Neuronal stem cell (in vitro differentiated cells): ENCODE results near the gene TMEM132D.

Source experiments
- DNase-seq: peaks from one replicate; pipeline ENCODE4 v3.0.0-alpha.2; 2013; ENCODE audit warnings: low spot score
- H2AFZ ChIP-seq: one replicate; pipeline ENCODE4 v1.6.1; 2013; ENCODE audit warnings: mild to moderate bottlenecking, low read length, inconsistent platforms
- H2AK5ac ChIP-seq: 2 replicates; pipeline ENCODE4 v1.6.1; 2013; ENCODE audit warnings: low read depth, mild to moderate bottlenecking, inconsistent platforms, low read length, moderate library complexity, mixed read lengths
- H2BK120ac ChIP-seq: 2 replicates; pipeline ENCODE4 v1.6.1; 2013; ENCODE audit warnings: low read depth, mild to moderate bottlenecking, inconsistent platforms, low read length, moderate library complexity, mixed read lengths
- H2BK12ac ChIP-seq: one replicate; pipeline ENCODE4 v1.6.1; 2013; ENCODE audit warnings: low read length, inconsistent platforms
- H2BK15ac ChIP-seq: 2 replicates; pipeline ENCODE4 v1.6.1; 2013; ENCODE audit warnings: mild to moderate bottlenecking, low read length, inconsistent platforms, mixed read lengths
- H2BK5ac ChIP-seq: one replicate; pipeline ENCODE4 v1.6.1; 2013; ENCODE audit warnings: inconsistent platforms, mild to moderate bottlenecking, low read length, moderate library complexity
- H3K14ac ChIP-seq: one replicate; pipeline ENCODE4 v1.6.1; 2013; ENCODE audit warnings: low read length, inconsistent platforms
- H3K18ac ChIP-seq: 2 replicates; pipeline ENCODE4 v1.6.1; 2013; ENCODE audit warnings: low read length, inconsistent platforms
- H3K23ac ChIP-seq: 2 replicates; pipeline ENCODE4 v1.6.1; 2013; ENCODE audit warnings: low read depth, mild to moderate bottlenecking, mixed read lengths, low read length, inconsistent platforms; ENCODE audit not compliant: poor library complexity
- H3K27ac ChIP-seq: replicated peaks from 3 replicates; pipeline ENCODE4 v1.5.1; 2013; ENCODE audit warnings: low read length, inconsistent platforms
- H3K27me3 ChIP-seq, 3 experiments: 2 replicates each; pipeline ENCODE4 v1.6.1; 2013; ENCODE audit warnings: low read length in 3 of 3, mild to moderate bottlenecking in 2 of 3, inconsistent platforms in 1 of 3, low read depth in 1 of 3, mixed read lengths in 1 of 3, moderate library complexity in 1 of 3; ENCODE audit not compliant: control insufficient read depth in 3 of 3, insufficient read depth in 3 of 3
- H3K36me3 ChIP-seq, 2 donors: replicated peaks in 1 of 2; 2 replicates each; pipeline ENCODE4 v1.6.1; 2013; ENCODE audit warnings: low read length in 2 of 2; ENCODE audit not compliant: control insufficient read depth in 2 of 2, insufficient read depth in 2 of 2
- H3K4ac ChIP-seq: 2 replicates; pipeline ENCODE4 v1.6.1; 2013; ENCODE audit warnings: inconsistent platforms, mild to moderate bottlenecking, low read length, moderate library complexity
- H3K4me1 ChIP-seq, 2 donors: 1 replicate in 1 of 2; 2 replicates in 1 of 2; pipeline ENCODE4 v1.6.1; 2013; ENCODE audit warnings: low read length in 2 of 2, low read depth in 1 of 2; ENCODE audit not compliant: control insufficient read depth in 2 of 2, insufficient read depth in 1 of 2
- H3K4me2 ChIP-seq: one replicate; pipeline ENCODE4 v1.6.1; 2013; ENCODE audit warnings: mild to moderate bottlenecking, low read length, inconsistent platforms; ENCODE audit not compliant: insufficient read depth, poor library complexity, severe bottlenecking
- H3K4me3 ChIP-seq, 2 donors: 2 replicates each; pipeline ENCODE4 v1.5.1; 2013; ENCODE audit warnings: low read length in 2 of 2, mild to moderate bottlenecking in 2 of 2, inconsistent platforms in 1 of 2, moderate library complexity in 1 of 2
- H3K79me1 ChIP-seq: one replicate; pipeline ENCODE4 v1.6.1; 2013; ENCODE audit warnings: low read depth, mild to moderate bottlenecking, inconsistent platforms, low read length, moderate library complexity
- H3K9ac ChIP-seq: one replicate; pipeline ENCODE4 v1.6.1; 2013; ENCODE audit warnings: mild to moderate bottlenecking, low read depth, low read length, inconsistent platforms; ENCODE audit not compliant: poor library complexity
- H3K9me3 ChIP-seq, 2 donors: replicated peaks in 1 of 2; 2 replicates each; pipeline versions ENCODE3 to v1.6.1; 2013; ENCODE audit warnings: low read length in 2 of 2, mild to moderate bottlenecking in 2 of 2, inconsistent platforms in 1 of 2, low read depth in 1 of 2, mixed read lengths in 1 of 2, moderate library complexity in 1 of 2; ENCODE audit not compliant: control insufficient read depth in 2 of 2, insufficient read depth in 1 of 2
- H4K8ac ChIP-seq: one replicate; pipeline ENCODE4 v1.6.1; 2013; ENCODE audit warnings: low read depth, mild to moderate bottlenecking, inconsistent platforms, low read length, moderate library complexity
- H4K91ac ChIP-seq: one replicate; pipeline ENCODE4 v1.6.1; 2013; ENCODE audit warnings: low read length, low read depth, mild to moderate bottlenecking, inconsistent platforms; ENCODE audit not compliant: poor library complexity
- WGBS, 2 donors: extraction: QIAGEN DNeasy Blood & Tissue Kit; methylation state at CpG; one replicate each; pipeline ENCODE4 v1.1.7; 2013; ENCODE audit warnings: missing lambda C conversion rate in 2 of 2, mixed read lengths in 1 of 2; ENCODE audit not compliant: insufficient read length in 2 of 2, insufficient replicate concordance in 1 of 2; ENCODE audit errors: extremely low coverage in 2 of 2; 5-methylcytosine and 5-hydroxymethylcytosine counted together

The TMEM132D gene

DNA sequence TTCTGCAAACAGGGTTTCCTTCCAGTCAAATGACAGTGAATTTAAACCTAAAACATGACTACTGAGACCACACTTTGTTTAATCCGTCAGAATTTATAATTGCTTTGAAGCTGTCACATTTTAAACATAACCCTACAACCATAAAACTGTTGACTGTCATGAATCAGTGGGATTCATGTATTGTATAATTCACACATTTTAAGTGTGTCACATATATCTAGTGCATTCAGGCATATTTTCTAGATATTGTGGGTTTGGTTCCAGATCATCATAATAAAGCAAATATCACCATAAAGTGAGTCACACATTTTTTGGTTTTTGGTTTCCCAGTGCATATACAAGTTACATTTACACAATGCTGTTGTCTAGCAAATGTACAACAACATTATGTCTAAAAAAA, 304.4 kb downstream of the TMEM132D start:
- DNase-seq = no peak
- Histone ChIP-seq H3K9ac (no peak overlapping the region), H2BK5ac (no peak overlapping the region), H3K18ac (no peak overlapping the region), H3K23ac (no peak overlapping the region), H2BK120ac (no peak overlapping the region), H3K4me3 (no peak overlapping the region), H3K79me1 (no peaks in the 10 kb centered on the region), H2AFZ (no peak overlapping the region), H4K8ac (no peak overlapping the region), H3K4me2 (no peak overlapping the region), H3K4me1 (peaks cover 2 to 6% of the 10 kb centered on the region in 2 donors), H4K91ac (no peak overlapping the region), H3K14ac (no peak overlapping the region), H2AK5ac (no peak overlapping the region), H3K4ac (no peak overlapping the region), H3K27me3 (no peaks in the 10 kb centered on the region), H2BK12ac (no peak overlapping the region), H2BK15ac (no peak overlapping the region), H3K9me3 (peaks cover 2 to 14% of the 10 kb centered on the region in 2 donors), H3K36me3 (no peaks in the 10 kb centered on the region), H3K27ac (no peak overlapping the region)
- no CpG with 5 or more reads among the region's 1 CpG for WGBS, 2 donors

DNA sequence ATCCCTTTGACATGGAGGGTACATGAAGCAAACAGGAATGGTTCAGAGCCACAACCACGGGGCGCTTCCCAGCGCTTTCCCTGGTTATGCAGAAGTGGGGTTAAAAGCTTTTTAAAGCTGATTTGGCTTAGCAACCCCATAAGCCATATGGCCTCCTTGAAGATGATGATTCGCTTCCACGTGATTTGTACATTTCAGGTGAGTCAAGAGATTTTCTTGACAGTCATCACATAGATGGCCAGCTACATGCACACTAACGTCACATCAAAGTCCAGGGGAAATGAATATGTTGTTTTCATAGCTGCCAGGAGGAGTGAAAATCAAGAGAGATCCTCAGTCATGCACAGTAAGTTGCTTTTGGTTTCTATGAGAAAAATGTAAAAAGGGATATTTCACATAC, 309.7 kb downstream of the TMEM132D start:
- no peak overlapping the region for H3K4ac ChIP-seq
- no peak overlapping the region for H3K14ac ChIP-seq
- H3K18ac ChIP-seq = no peak overlapping the region
- WGBS, 2 donors = no CpG with 5 or more reads among the region's 6 CpGs
- H2BK5ac ChIP-seq = no peak overlapping the region
- H2AK5ac ChIP-seq = no peak overlapping the region
- no peak overlapping the region for H2BK120ac ChIP-seq
- H3K27me3 ChIP-seq = no peaks in the 10 kb centered on the region
- no peak overlapping the region for H3K9ac ChIP-seq
- no peak overlapping the region for H2BK12ac ChIP-seq
- no peaks in the 10 kb centered on the region for H3K36me3 ChIP-seq
- H4K91ac ChIP-seq = no peak overlapping the region
- no peak overlapping the region for H2AFZ ChIP-seq
- H3K23ac ChIP-seq = no peak overlapping the region
- H3K79me1 ChIP-seq = no peaks in the 10 kb centered on the region
- H3K27ac ChIP-seq = no peak overlapping the region
- no peak for DNase-seq
- H3K9me3 ChIP-seq = no peaks in the 10 kb centered on the region
- H4K8ac ChIP-seq = no peak overlapping the region
- no peak overlapping the region for H3K4me2 ChIP-seq
- H3K4me1 ChIP-seq = peaks cover 0 to 6% of the 10 kb centered on the region in 2 donors
- H3K4me3 ChIP-seq = no peak overlapping the region
- H2BK15ac ChIP-seq = no peak overlapping the region

DNA sequence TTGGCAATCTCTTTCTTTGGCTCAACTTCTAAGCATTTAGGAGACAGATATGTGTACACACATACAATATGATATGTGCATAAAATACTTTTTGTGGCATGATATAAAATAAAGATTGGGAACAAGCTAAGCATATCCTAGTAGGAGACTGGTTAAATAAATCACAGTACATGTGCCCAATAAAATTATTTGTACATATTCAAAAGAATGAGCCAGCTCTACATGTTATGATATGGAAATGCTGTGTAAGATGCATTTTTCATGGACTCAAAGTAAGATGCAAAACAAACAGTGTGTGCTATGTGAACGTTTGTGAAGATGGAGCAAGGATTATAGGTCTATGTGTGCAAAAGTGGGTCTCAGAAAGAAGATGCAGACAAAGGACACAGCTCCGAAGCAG, 311.4 kb downstream of the TMEM132D start:
- H3K4me2 ChIP-seq = no peak overlapping the region
- no peak overlapping the region for H3K4ac ChIP-seq
- no peak overlapping the region for H2AK5ac ChIP-seq
- H3K27ac ChIP-seq = no peak overlapping the region
- no peak overlapping the region for H4K91ac ChIP-seq
- no peak overlapping the region for H4K8ac ChIP-seq
- no peak overlapping the region for H2BK5ac ChIP-seq
- H3K79me1 ChIP-seq = no peaks in the 10 kb centered on the region
- H3K9ac ChIP-seq = no peak overlapping the region
- no peak overlapping the region for H2BK15ac ChIP-seq
- no peak overlapping the region for H3K4me3 ChIP-seq
- H3K9me3 ChIP-seq = no peaks in the 10 kb centered on the region
- no peak overlapping the region for H2BK12ac ChIP-seq
- H3K4me1 ChIP-seq = no peaks in the 10 kb centered on the region
- no peak overlapping the region for H3K14ac ChIP-seq
- no peak overlapping the region for H2AFZ ChIP-seq
- DNase-seq = no peak
- no peak overlapping the region for H3K23ac ChIP-seq
- no peak overlapping the region for H2BK120ac ChIP-seq
- no peaks in the 10 kb centered on the region for H3K27me3 ChIP-seq
- no peak overlapping the region for H3K18ac ChIP-seq
- WGBS, 2 donors = no CpG with 5 or more reads among the region's 2 CpGs
- H3K36me3 ChIP-seq = no peaks in the 10 kb centered on the region

DNA sequence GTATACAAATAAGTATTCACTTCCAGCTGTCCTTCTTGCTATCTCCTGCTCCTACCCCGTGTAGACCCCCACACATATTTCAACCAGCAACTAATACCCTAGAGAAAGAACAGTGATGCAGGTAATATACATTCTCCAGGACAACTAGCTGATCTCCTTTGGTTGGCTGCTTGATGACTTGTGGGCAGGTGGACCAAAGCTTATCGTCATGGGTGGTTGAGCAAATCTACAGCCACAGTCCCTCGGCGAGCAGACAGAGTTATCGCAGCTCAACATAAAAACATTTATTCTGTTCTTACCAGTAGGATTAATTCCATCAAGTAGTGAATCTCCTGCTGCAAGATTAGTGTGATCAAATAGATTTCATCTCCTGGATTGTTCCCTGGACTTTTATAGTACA, 314.3 kb downstream of the TMEM132D start:
- no peaks in the 10 kb centered on the region for H3K79me1 ChIP-seq
- H2AFZ ChIP-seq = no peak overlapping the region
- H2BK120ac ChIP-seq = no peak overlapping the region
- no peaks in the 10 kb centered on the region for H3K36me3 ChIP-seq
- H3K18ac ChIP-seq = no peak overlapping the region
- H3K9ac ChIP-seq = no peak overlapping the region
- no peaks in the 10 kb centered on the region for H3K4me1 ChIP-seq
- no peak overlapping the region for H2BK12ac ChIP-seq
- WGBS, 2 donors = no CpG with 5 or more reads among the region's 5 CpGs
- H3K4me2 ChIP-seq = no peak overlapping the region
- no peaks in the 10 kb centered on the region for H3K9me3 ChIP-seq
- no peak overlapping the region for H3K23ac ChIP-seq
- no peak overlapping the region for H2AK5ac ChIP-seq
- no peak overlapping the region for H4K8ac ChIP-seq
- H2BK15ac ChIP-seq = no peak overlapping the region
- no peak overlapping the region for H2BK5ac ChIP-seq
- no peak overlapping the region for H3K14ac ChIP-seq
- no peak overlapping the region for H3K4me3 ChIP-seq
- H3K4ac ChIP-seq = no peak overlapping the region
- DNase-seq = no peak
- no peak overlapping the region for H3K27ac ChIP-seq
- no peak overlapping the region for H4K91ac ChIP-seq
- H3K27me3 ChIP-seq = no peaks in the 10 kb centered on the region
